Transverse colon (tissue), 4 donors: ENCODE data around the gene MAN1B1. TPM values are rescaled to one million over a fixed set of nuclear protein-coding genes. Genes with fewer than 3 reads are reported as not detected.

Experiments used
- DNase-seq: peaks from one replicate; pipeline ENCODE4 v3.0.0-alpha.2; 2019
- H3K27ac ChIP-seq, 4 donors: fragments of 200-600 bp; sonication (generic); 2 replicates each; pipeline ENCODE4 v1.5.1; 2016 to 2018; ENCODE audit warnings: inconsistent platforms in 4 of 4
- H3K27me3 ChIP-seq: fragments of 200-600 bp; sonication (generic); 2 replicates; pipeline ENCODE4 v1.5.1; 2017; ENCODE audit warnings: inconsistent platforms
- H3K36me3 ChIP-seq, 4 donors: fragments of 200-600 bp; sonication (generic); 2 replicates each; pipeline ENCODE4 v1.5.1; 2017 to 2019; ENCODE audit warnings: inconsistent platforms in 4 of 4
- H3K4me1 ChIP-seq, 4 donors: fragments of 200-600 bp; sonication (generic); 2 replicates each; pipeline ENCODE4 v1.5.1; 2017 to 2020; ENCODE audit warnings: inconsistent platforms in 4 of 4
- H3K4me3 ChIP-seq, 4 donors: fragments of 200-600 bp; sonication (generic); 1 replicate in 1 of 4; 2 replicates in 3 of 4; pipeline versions ENCODE4 v1.5.1 to v1.6.1; 2017 to 2019; ENCODE audit warnings: inconsistent platforms in 4 of 4
- H3K9me3 ChIP-seq, 2 donors: fragments of 200-600 bp; sonication (generic); 2 replicates each; pipeline ENCODE4 v1.5.1; 2017 to 2019; ENCODE audit warnings: inconsistent platforms in 2 of 2
- CTCF ChIP-seq, 5 experiments: fragments of 200-600 bp in 3 of 5; fragments of 450-650 bp in 2 of 5; sonication (generic) in 3 of 5; IDR thresholded peaks; 1 replicate in 2 of 5; 2 replicates in 3 of 5; pipeline ENCODE4 v1.5.1; 2016 to 2017; ENCODE audit warnings: antibody characterized with exemption in 5 of 5, inconsistent platforms in 3 of 5, mild to moderate bottlenecking in 2 of 5, moderate library complexity in 1 of 5
- EP300 ChIP-seq: sonication (generic); formaldehyde crosslinking; IDR thresholded peaks from one replicate; pipeline ENCODE4 v1.6.1; 2017; ENCODE audit warnings: antibody characterized with exemption, low read depth
- POLR2A ChIP-seq: fragments of 450-650 bp; IDR thresholded peaks from one replicate; pipeline ENCODE4 v1.6.1; 2016; ENCODE audit warnings: antibody characterized with exemption, mild to moderate bottlenecking, moderate library complexity
- POLR2AphosphoS5 ChIP-seq, 3 donors: sonication (generic); formaldehyde crosslinking; IDR thresholded peaks; one replicate each; pipeline ENCODE4 v1.6.1; 2016; ENCODE audit warnings: antibody characterized with exemption in 3 of 3
- WGBS, 2 donors: methylation state at CpG; one replicate each; pipeline ENCODE4 v1.1.5; 2018; ENCODE audit warnings: low coverage in 1 of 2; 5-methylcytosine and 5-hydroxymethylcytosine counted together
- in situ Hi-C, 4 donors: fragments of 200-750 bp; cut with MboI; loops; one replicate each; pipeline versions ENCODE4 v1.15.0 to v1.15.1; 2017; ENCODE audit warnings: low sequenced_read_pairs in 3 of 4, low pct_ligation_motif_present in 1 of 4, low pct_unique_long_range_greater_than_20kb in 1 of 4
- intact Hi-C: fragments of 100-400 bp; cut with DNase I; formaldehyde crosslinking; loops from one replicate; pipeline ENCODE4 v1.15.1; 2023; ENCODE audit warnings: low total_unique reads
- total RNA-seq, 4 donors: library from RNA; depleted of rRNA; stranded (reverse); fragments of >200 nt; gene quantifications; one replicate each; pipeline ENCODE4 v1.1.0, GENCODE V29; 2016

Gene MAN1B1
- total RNA-seq, 4 donors from 2014 or later: 56.5 to 106 (median 70.0) TPM

GRCh38 chr9:137080260-137081122 is 6.3 kb upstream of the MAN1B1 start:
- intact Hi-C loops (no loop called here), in situ Hi-C loops (no loop called here)
- Histone ChIP-seq H3K4me1 (peaks cover 18 to 40% (median 30%) of the 10 kb centered on the region in 4 donors), H3K36me3 (no peaks in the 10 kb centered on the region), H3K9me3 (no peaks in the 10 kb centered on the region), H3K27me3 (peaks cover 23% of the 10 kb centered on the region), H3K27ac (no peak overlapping the region), H3K4me3 (no peak overlapping the region)
- no peak for DNase-seq
- TF ChIP-seq CTCF (IDR thresholded peaks at IDR 0.05): no peak
- no peak for TF ChIP-seq EP300
- no peak for TF ChIP-seq POLR2AphosphoS5 (IDR thresholded peaks at IDR 0.05)
- TF ChIP-seq POLR2A: no peak
- WGBS, 2 donors: 94% methylated on average over 23 of the region's 24 CpGs; no CpG with 5 or more reads in 1 of the 2 donors

GRCh38 chr9:137082222-137082924 is 4.4 kb upstream of the MAN1B1 start:
- DNase-seq: no peak
- no peaks in the 10 kb centered on the region for H3K36me3 ChIP-seq
- no peak for TF ChIP-seq CTCF (IDR thresholded peaks at IDR 0.05)
- TF ChIP-seq POLR2A: no peak
- no peak for TF ChIP-seq POLR2AphosphoS5 (IDR thresholded peaks at IDR 0.05)
- TF ChIP-seq EP300: no peak
- 90% methylated on average over 12 of the region's 16 CpGs; no CpG with 5 or more reads in 1 of the 2 donors for WGBS, 2 donors
- peaks cover 15% of the 10 kb centered on the region for H3K27me3 ChIP-seq
- peaks cover 16 to 42% (median 34%) of the 10 kb centered on the region in 4 donors for H3K4me1 ChIP-seq
- no peak overlapping the region for H3K4me3 ChIP-seq
- no peaks in the 10 kb centered on the region for H3K9me3 ChIP-seq
- in situ Hi-C loops (no loop called here), intact Hi-C loops (no loop called here)
- no peak overlapping the region for H3K27ac ChIP-seq

GRCh38 chr9:137082925-137083290 is 3.9 kb upstream of the MAN1B1 start:
- no peak for TF ChIP-seq POLR2A
- no peak for TF ChIP-seq POLR2AphosphoS5 (IDR thresholded peaks at IDR 0.05)
- no peak for TF ChIP-seq EP300
- TF ChIP-seq CTCF (IDR thresholded peaks at IDR 0.05): no peak
- Histone ChIP-seq H3K9me3 (no peaks in the 10 kb centered on the region), H3K27ac (peak overlapping the region; percentile 13 to 58 (median 48)), H3K4me1 (peaks cover 20 to 45% (median 37%) of the 10 kb centered on the region in 4 donors), H3K36me3 (no peaks in the 10 kb centered on the region), H3K27me3 (peaks cover 12% of the 10 kb centered on the region), H3K4me3 (no peak overlapping the region)
- WGBS, 2 donors: 73 to 85% methylated on average over 3 to 8 of the region's 8 CpGs
- intact Hi-C loops (no loop called here), in situ Hi-C loops (no loop called here)
- DNase-seq: no peak

- TF ChIP-seq EP300 (no peak), CTCF (IDR thresholded peaks at IDR 0.05) (no peak), POLR2A (no peak), POLR2AphosphoS5 (IDR thresholded peaks at IDR 0.05) (no peak)
- in situ Hi-C loops: no loop called here
- peak; percentile 42 for DNase-seq
Measured at GRCh38 chr9:137083394-137084004, 3.3 kb upstream of the MAN1B1 start.

More at GRCh38 chr9:137083394-137084004, 3.3 kb upstream of the MAN1B1 start:
- H3K36me3 ChIP-seq: no peaks in the 10 kb centered on the region
- no peak overlapping the region for H3K4me3 ChIP-seq
- 79 to 80% methylated on average over 1 to 12 of the region's 12 CpGs for WGBS, 2 donors
- intact Hi-C loops: no loop called here
- peaks cover 17 to 45% (median 33%) of the 10 kb centered on the region in 4 donors for H3K4me1 ChIP-seq
- H3K27ac ChIP-seq: peak overlapping the region; percentile 54 to 60 (median 58)
- peaks cover 6% of the 10 kb centered on the region for H3K27me3 ChIP-seq
- H3K9me3 ChIP-seq: no peaks in the 10 kb centered on the region
